ENCODE results near the gene IL17D. TPM values are rescaled to one million over a fixed set of nuclear protein-coding genes. Genes with fewer than 3 reads are reported as not detected.

IL17D gene
- total RNA-seq (under 1 TPM in 1 of 2 experiments, not detected in 1; 0.47 TPM), total RNA-seq (0 to 2.0 (median 0.14) reads per million in 172 experiments)
- polyA plus RNA-seq (2013, experiment 1 of 2): 0.33 TPM
- polyA plus RNA-seq (2013, experiment 2 of 2): 1.5 TPM

GRCh38 chr13:20702915-20703779 lies at the start of gene IL17D:
TSS of gene IL17D (plus strand) at chr13:20703699. CDS start at chr13:20704002, 303 bp downstream.
- H3K4me3 ChIP-seq (ENCODE audit: low read length): peak within 1 kb of the TSS; percentile 61
- Mint-ChIP-seq H3K27ac (peak within 1 kb of the TSS; percentile 34), H3K9me3 (no peaks in the 10 kb centered on the region), H3K27me3 (peaks cover 42% of the 10 kb centered on the region), H3K4me3 (peak within 1 kb of the TSS; percentile 92), H3K4me1 (ENCODE audit: low read depth) (peaks cover 7% of the 10 kb centered on the region), H3K36me3 (ENCODE audit: low read depth) (no peaks in the 10 kb centered on the region)
- no peak for TF ChIP-seq CTCF (IDR thresholded peaks at IDR 0.05)
- ChIA-PET POLR2A (interaction anchor here (0.5 to 1.7 kb wide), 7 partner anchors 9 to 490 kb away, joined by 3 to 15 read pairs (median 3); partner anchors contain the start of gene EEF1AKMT1), CTCF (interaction anchor here (0.5 to 0.7 kb wide), 3 partner anchors 21 to 589 kb away, joined by 3 to 7 read pairs (median 3); no protein-coding TSS in a partner anchor)
- H3K27me3 ChIP-seq (ENCODE audit: control insufficient read depth in 1 of 2, insufficient read depth in 2 of 2, low read length in 2 of 2): peaks cover 18 to 39% of the 10 kb centered on the region in 2 experiments
- H3K36me3 ChIP-seq (ENCODE audit: insufficient read depth, low read length): no peaks in the 10 kb centered on the region
- intact Hi-C loops (cut with DNase I, micrococcal nuclease): loop anchor here (5.0 to 10.0 kb wide), 4 partner anchors 178 to 592 kb away; partner anchors contain the start of genes CRYL1 (in 1 of the 2) and GJB2 (in 1 of the 2)
- DNase-seq: peak in 10 of 14 experiments; percentile 12 to 60 (median 32)
- peak; percentile 19 for ATAC-seq (ENCODE audit: poor library complexity)
- no peak within 1 kb of the TSS for H3K27ac ChIP-seq (ENCODE audit: low read depth in 1 of 2, low read length in 2 of 2)
- peaks cover 14% of the 10 kb centered on the region for H3K4me1 ChIP-seq (ENCODE audit: insufficient read depth, low read length)
- H3K9me3 ChIP-seq (ENCODE audit: control insufficient read depth in 1 of 2, insufficient read depth in 1 of 2, low read length in 2 of 2): no peaks in the 10 kb centered on the region

GRCh38 chr13:20654156-20654555 lies 49.3 kb upstream of the IL17D start:
- Mint-ChIP-seq H3K4me1 (ENCODE audit: low read depth) (no peaks in the 10 kb centered on the region), H3K9me3 (no peaks in the 10 kb centered on the region), H3K27me3 (no peaks in the 10 kb centered on the region), H3K4me3 (no peak overlapping the region), H3K36me3 (ENCODE audit: low read depth) (peaks cover 24% of the 10 kb centered on the region), H3K27ac (no peak overlapping the region)
- intact Hi-C loops (cut with DNase I, micrococcal nuclease): no loop called here
- POLR2A ChIA-PET: no interaction called here
- Histone ChIP-seq H3K27me3 (ENCODE audit: control insufficient read depth in 1 of 2, insufficient read depth in 2 of 2, low read length in 2 of 2) (no peaks in the 10 kb centered on the region), H3K4me1 (ENCODE audit: insufficient read depth, low read length) (no peaks in the 10 kb centered on the region), H3K27ac (ENCODE audit: low read depth in 1 of 2, low read length in 2 of 2) (no peak overlapping the region), H3K9me3 (ENCODE audit: control insufficient read depth in 1 of 2, insufficient read depth in 1 of 2, low read length in 2 of 2) (no peaks in the 10 kb centered on the region), H3K4me3 (ENCODE audit: low read length) (no peak overlapping the region), H3K36me3 (ENCODE audit: insufficient read depth, low read length) (no peaks in the 10 kb centered on the region)
- TF ChIP-seq CTCF (IDR thresholded peaks at IDR 0.05): no peak
- DNase-seq: no peak
- ATAC-seq (ENCODE audit: poor library complexity): no peak
- CTCF ChIA-PET: no interaction called here

- CTCF ChIA-PET: no interaction called here
- no peak for ATAC-seq (ENCODE audit: poor library complexity)
Observed at GRCh38 chr13:20658451-20659040, 45.0 kb upstream of the IL17D start.

More at GRCh38 chr13:20658451-20659040, 45.0 kb upstream of the IL17D start:
- no peaks in the 10 kb centered on the region for H3K9me3 ChIP-seq (ENCODE audit: control insufficient read depth in 1 of 2, insufficient read depth in 1 of 2, low read length in 2 of 2)
- Mint-ChIP-seq H3K27me3 (no peaks in the 10 kb centered on the region), H3K36me3 (ENCODE audit: low read depth) (peaks cover 44% of the 10 kb centered on the region), H3K9me3 (no peaks in the 10 kb centered on the region), H3K4me3 (no peak overlapping the region), H3K27ac (no peak overlapping the region), H3K4me1 (ENCODE audit: low read depth) (no peaks in the 10 kb centered on the region)
- H3K4me1 ChIP-seq (ENCODE audit: insufficient read depth, low read length): no peaks in the 10 kb centered on the region
- H3K36me3 ChIP-seq (ENCODE audit: insufficient read depth, low read length): no peaks in the 10 kb centered on the region
- no peak for DNase-seq
- H3K4me3 ChIP-seq (ENCODE audit: low read length): no peak overlapping the region
- intact Hi-C loops (cut with DNase I, micrococcal nuclease): no loop called here
- POLR2A ChIA-PET: no interaction called here
- no peak overlapping the region for H3K27ac ChIP-seq (ENCODE audit: low read depth in 1 of 2, low read length in 2 of 2)
- no peak for TF ChIP-seq CTCF (IDR thresholded peaks at IDR 0.05)
- H3K27me3 ChIP-seq (ENCODE audit: control insufficient read depth in 1 of 2, insufficient read depth in 2 of 2, low read length in 2 of 2): no peaks in the 10 kb centered on the region

Data from CD4-positive, alpha-beta T cell (primary cell).